Heart left ventricle (tissue), 16 donors: Measurements from ENCODE around the gene PTPDC1. TPM values are rescaled to one million over a fixed set of nuclear protein-coding genes. Genes with fewer than 3 reads are reported as not detected.

Experiments used
- ATAC-seq, 4 donors: fragments of 200-7000 bp; cut with Tn5 transposase; one replicate each; pipeline ENCODE4 v1.9.1; 2020 to 2022; ENCODE audit warnings: moderate library complexity in 4 of 4, mild to moderate bottlenecking in 3 of 4, moderate number of reproducible peaks in 1 of 4
- DNase-seq, 5 donors: peaks; one replicate each; pipeline ENCODE4 v3.0.0-alpha.2; 2020
- H3K27ac ChIP-seq, 12 donors: fragments of 200-600 bp; sonication (generic) in 4 of 12; one replicate each; pipeline versions ENCODE4 v1.5.0 to v1.8.0; 2016 to 2022; ENCODE audit warnings: mild to moderate bottlenecking in 2 of 12
- H3K27me3 ChIP-seq, 9 donors: fragments of 200-600 bp; sonication (generic) in 2 of 9; one replicate each; pipeline versions ENCODE4 v1.5.1 to v1.8.0; 2016 to 2022; ENCODE audit warnings: mild to moderate bottlenecking in 3 of 9
- H3K36me3 ChIP-seq, 9 donors: fragments of 200-600 bp; sonication (generic) in 2 of 9; one replicate each; pipeline versions ENCODE4 v1.5.0 to v1.8.0; 2018 to 2022; ENCODE audit warnings: mild to moderate bottlenecking in 2 of 9
- H3K4me1 ChIP-seq, 12 donors: fragments of 200-600 bp; sonication (generic) in 4 of 12; one replicate each; pipeline versions ENCODE4 v1.5.0 to v1.8.0; 2016 to 2022; ENCODE audit warnings: mild to moderate bottlenecking in 3 of 12
- H3K4me3 ChIP-seq, 12 donors: fragments of 200-600 bp; sonication (generic) in 4 of 12; one replicate each; pipeline versions ENCODE4 v1.5.0 to v1.8.0; 2017 to 2022; ENCODE audit warnings: mild to moderate bottlenecking in 9 of 12, moderate library complexity in 4 of 12
- H3K9me3 ChIP-seq, 12 donors: fragments of 200-600 bp; sonication (generic) in 4 of 12; one replicate each; pipeline versions ENCODE4 v1.5.0 to v1.8.0; 2016 to 2022; ENCODE audit warnings: mild to moderate bottlenecking in 1 of 12
- CTCF ChIP-seq, 12 donors: fragments of 200-600 bp; sonication (generic) in 4 of 12; IDR thresholded peaks; one replicate each; pipeline versions ENCODE4 v1.5.0 to v1.8.0; 2018 to 2022; ENCODE audit warnings: antibody characterized with exemption in 12 of 12, mild to moderate bottlenecking in 5 of 12
- POLR2A ChIP-seq, 2 donors: fragments of 450-650 bp; IDR thresholded peaks; one replicate each; pipeline ENCODE4 v1.6.1; 2017; ENCODE audit warnings: antibody characterized with exemption in 2 of 2, mild to moderate bottlenecking in 2 of 2, moderate library complexity in 2 of 2
- WGBS, 4 donors: extraction: QIAGEN DNeasy Blood & Tissue Kit in 2 of 4; methylation state at CpG; one replicate each; pipeline versions ENCODE4 v1.1.5 to v1.1.7; 2013 to 2018; 5-methylcytosine and 5-hydroxymethylcytosine counted together
- intact Hi-C, 10 donors: fragments of 100-400 bp; cut with DNase I; formaldehyde crosslinking; loops; one replicate each; pipeline versions ENCODE4 v1.11.1 to v1.14.2; 2022
- polyA plus RNA-seq, 2 donors: library from polyadenylated mRNA; stranded (reverse); fragments of 200-250 nt; gene quantifications; one replicate each; pipeline ENCODE4 v1.2.3, GENCODE V29; 2013
- total RNA-seq, 9 donors: library from RNA; depleted of rRNA in 2 of 9; stranded (reverse); fragments of >200 nt in 2 of 9; fragmentation: NEBNext Ultra II Directional in 3 of 9; extraction: Animal tissue kit (Norgen Biotek cat#: 25700) in 3 of 9; gene quantifications; one replicate each; pipeline versions ENCODE4 v1.1.0 to v1.2.4, GENCODE V29; 2016 to 2023
- donor health status: ischemic (EF 13 %, LVEDD 7.1; RV severe dilation, severe dysfunction).
- donor health status: healthy with polysubstance abuse.
- donor health status: DM: no; HTN: yes; CAD: no.
- donor health status: DM: no; HTN: no; CAD: no.
- donor health status: ischemic (EF 25% LVEDD 6.9; RV normal size, moderate dysfunction).
- donor health status: ischemic (EF 25% LVEDD 5.7; RV mildly dilated, moderate dysfunction).
- donor health status: healthy.
- donor health status: DM: yes; HTN: yes; CAD: no.
- donor health status: ischemic (EF 35%, LVEDD 5.7; RV mildly dilated, moderate dysfunction).
- donor health status: nonischemic (EF 11% LVEDD 7.7; RV severe dilation, severe dysfunction).
- donor health status: DM: yes; HTN: yes; CAD: no.
- donor health status: PGD.
- donor health status: ischemic (EF 29% LVEDD 5.4; RV normal size, mild dysfunction).
- donor health status: nonischemic (EF 23%, LVEDD 6.1; RV moderate dilation, normal function).

Gene PTPDC1
- total and polyA plus RNA-seq, 11 donors = 6.0 to 12.3 (median 7.9) TPM

- Histone ChIP-seq H3K4me3 (no peak overlapping the region), H3K27ac (no peak overlapping the region), H3K9me3 (peaks cover 0 to 14% (median 9%) of the 10 kb centered on the region in 12 donors), H3K27me3 (no peaks in the 10 kb centered on the region), H3K4me1 (peaks cover 0 to 13% (median 3%) of the 10 kb centered on the region in 12 donors), H3K36me3 (peaks cover 0 to 23% (median 0%) of the 10 kb centered on the region in 9 donors)
- ATAC-seq (no peak), DNase-seq (peak in 1 of 5 donors; percentile 11)
- intact Hi-C loops = loop anchor here in 2 of 10 donors (2.0 to 10.0 kb wide), 2 partner anchors 113 to 153 kb away; no protein-coding TSS in a partner anchor
- 96 to 100% (median 98%) methylated on average over 3 of the region's 3 CpGs for WGBS, 4 donors
- TF ChIP-seq CTCF (IDR thresholded peaks at IDR 0.05) = no peak
- no peak for TF ChIP-seq POLR2A (IDR thresholded peaks at IDR 0.05)
Measured at GRCh38 chr9:94061864-94062263, 22.4 kb upstream of the PTPDC1 start.

- TF ChIP-seq CTCF (IDR thresholded peaks at IDR 0.05) = peak; percentile 80 to 95 (median 88)
- no peak for TF ChIP-seq POLR2A (IDR thresholded peaks at IDR 0.05)
- 4 to 6% (median 5%) methylated on average over 2 of the region's 2 CpGs for WGBS, 4 donors
- Histone ChIP-seq H3K27ac (peak overlapping the region in 3 of 12 donors; percentile 8 to 44 (median 31)), H3K9me3 (peaks cover 0 to 16% (median 9%) of the 10 kb centered on the region in 12 donors), H3K27me3 (no peaks in the 10 kb centered on the region), H3K4me3 (no peak overlapping the region), H3K36me3 (peaks cover 0 to 21% (median 3%) of the 10 kb centered on the region in 9 donors), H3K4me1 (peaks cover 0 to 8% (median 2%) of the 10 kb centered on the region in 12 donors)
- ATAC-seq = peak; percentile 64 to 84 (median 76)
- intact Hi-C loops = loop anchor here in 9 of 10 donors (1.0 to 10.0 kb wide), 4 partner anchors 109 to 149 kb away; no protein-coding TSS in a partner anchor
- peak in 4 of 5 donors; percentile 70 to 79 (median 72) for DNase-seq
Measured at GRCh38 chr9:94065535-94065961, 18.7 kb upstream of the PTPDC1 start.

GRCh38 chr9:94068257-94068656, 16.0 kb upstream of the PTPDC1 start:
- peaks cover 0 to 30% (median 3%) of the 10 kb centered on the region in 9 donors for H3K36me3 ChIP-seq
- H3K4me1 ChIP-seq = peaks cover 0 to 8% (median 2%) of the 10 kb centered on the region in 12 donors
- 83 to 94% (median 90%) methylated on average over 2 of the region's 2 CpGs for WGBS, 4 donors
- TF ChIP-seq POLR2A (IDR thresholded peaks at IDR 0.05) (no peak), CTCF (IDR thresholded peaks at IDR 0.05) (no peak)
- ATAC-seq (no peak), DNase-seq (no peak)
- intact Hi-C loops = loop anchor here in 1 of 10 donors (10.0 kb wide), 1 partner anchor 107 kb away; no protein-coding TSS in a partner anchor
- H3K27me3 ChIP-seq = no peaks in the 10 kb centered on the region
- no peak overlapping the region for H3K4me3 ChIP-seq
- peaks cover 0 to 6% (median 0%) of the 10 kb centered on the region in 12 donors for H3K9me3 ChIP-seq
- H3K27ac ChIP-seq = no peak overlapping the region

- intact Hi-C loops = no loop called here
- TF ChIP-seq CTCF (IDR thresholded peaks at IDR 0.05) = no peak
- TF ChIP-seq POLR2A (IDR thresholded peaks at IDR 0.05) = no peak
- H3K4me3 ChIP-seq = no peak overlapping the region
- WGBS, 4 donors = 90 to 99% (median 94%) methylated on average over 1 of the region's 1 CpG
- H3K27me3 ChIP-seq = no peaks in the 10 kb centered on the region
- no peak for ATAC-seq
- peaks cover 0 to 6% (median 0%) of the 10 kb centered on the region in 12 donors for H3K9me3 ChIP-seq
- no peak overlapping the region for H3K27ac ChIP-seq
- H3K4me1 ChIP-seq = peaks cover 0 to 4% (median 0%) of the 10 kb centered on the region in 12 donors
- DNase-seq = no peak
- peaks cover 0 to 19% (median 6%) of the 10 kb centered on the region in 9 donors for H3K36me3 ChIP-seq
Measured at GRCh38 chr9:94076557-94076956, 7.7 kb upstream of the PTPDC1 start.
